H9 (cell line): Measurements from ENCODE around the gene ANGEL1. TPM values are rescaled to one million over a fixed set of nuclear protein-coding genes. Genes with fewer than 3 reads are reported as not detected.

ENCODE experiments used
- DNase-seq: peaks from one replicate; pipeline ENCODE4 v3.0.0-alpha.2; 2017
- H2AFZ ChIP-seq: one replicate; pipeline ENCODE4 v1.6.1; 2013; ENCODE audit warnings: mild to moderate bottlenecking, low read length, control low read depth, moderate library complexity
- H2AK5ac ChIP-seq: 2 replicates; pipeline ENCODE4 v1.6.1; 2013; ENCODE audit warnings: low read length, control low read depth, mixed read lengths; ENCODE audit not compliant: insufficient read length
- H2BK120ac ChIP-seq: one replicate; pipeline ENCODE4 v1.6.1; 2013; ENCODE audit warnings: low read depth, mild to moderate bottlenecking, low read length, control low read depth, inconsistent platforms; ENCODE audit not compliant: poor library complexity, severe bottlenecking
- H2BK12ac ChIP-seq: 2 replicates; pipeline ENCODE4 v1.6.1; 2013; ENCODE audit warnings: low read length, control low read depth, mixed read lengths, low read depth; ENCODE audit not compliant: insufficient read length
- H2BK15ac ChIP-seq: 2 replicates; pipeline ENCODE4 v1.6.1; 2013; ENCODE audit warnings: low read depth, low read length, control low read depth
- H2BK20ac ChIP-seq: one replicate; pipeline ENCODE4 v1.6.1; 2013; ENCODE audit warnings: low read depth, mild to moderate bottlenecking, low read length, control low read depth, inconsistent platforms; ENCODE audit not compliant: poor library complexity, severe bottlenecking
- H2BK5ac ChIP-seq: 2 replicates; pipeline ENCODE4 v1.6.1; 2013; ENCODE audit warnings: low read length, control low read depth, mixed read lengths; ENCODE audit not compliant: insufficient read length
- H3K14ac ChIP-seq: 2 replicates; pipeline ENCODE4 v1.6.1; 2013; ENCODE audit warnings: low read length, control low read depth; ENCODE audit not compliant: insufficient read depth
- H3K18ac ChIP-seq: 2 replicates; pipeline ENCODE4 v1.6.1; 2013; ENCODE audit warnings: low read depth, mild to moderate bottlenecking, mixed read lengths, low read length, control low read depth; ENCODE audit not compliant: insufficient read length
- H3K23ac ChIP-seq: 2 replicates; pipeline ENCODE4 v1.6.1; 2013; ENCODE audit warnings: low read length, control low read depth, mixed read lengths, low read depth; ENCODE audit not compliant: insufficient read length
- H3K23me2 ChIP-seq: 2 replicates; pipeline ENCODE4 v1.6.1; 2013; ENCODE audit warnings: low read depth, mild to moderate bottlenecking, mixed read lengths, low read length, control low read depth; ENCODE audit not compliant: insufficient read length, poor library complexity, severe bottlenecking
- H3K27ac ChIP-seq: 2 replicates; pipeline ENCODE4 v1.5.1; 2013; ENCODE audit warnings: low read length, control low read depth, mixed read lengths, low read depth; ENCODE audit not compliant: insufficient read length
- H3K27me3 ChIP-seq: 2 replicates; pipeline ENCODE4 v1.6.1; 2013; ENCODE audit warnings: low read length, control low read depth, inconsistent platforms; ENCODE audit not compliant: insufficient read depth
- H3K4ac ChIP-seq: 2 replicates; pipeline ENCODE4 v1.6.1; 2013; ENCODE audit warnings: low read depth, mild to moderate bottlenecking, control low read depth, inconsistent platforms, low read length, moderate library complexity
- H3K4me1 ChIP-seq: 2 replicates; pipeline ENCODE4 v1.6.1; 2013; ENCODE audit warnings: low read length, control low read depth, inconsistent platforms; ENCODE audit not compliant: insufficient read depth
- H3K4me2 ChIP-seq: 2 replicates; pipeline ENCODE4 v1.6.1; 2013; ENCODE audit warnings: low read length, control low read depth, mixed read lengths; ENCODE audit not compliant: insufficient read length, insufficient read depth
- H3K56ac ChIP-seq: 2 replicates; pipeline ENCODE4 v1.6.1; 2013; ENCODE audit warnings: low read depth, mild to moderate bottlenecking, mixed read lengths, low read length, control low read depth; ENCODE audit not compliant: insufficient read length
- H3K79me1 ChIP-seq: 2 replicates; pipeline ENCODE4 v1.6.1; 2013; ENCODE audit warnings: low read depth, mild to moderate bottlenecking, moderate library complexity, low read length, control low read depth, inconsistent platforms; ENCODE audit not compliant: insufficient read depth, poor library complexity, severe bottlenecking
- H3K79me2 ChIP-seq: 2 replicates; pipeline ENCODE4 v1.6.1; 2013; ENCODE audit warnings: low read length, control low read depth, inconsistent platforms; ENCODE audit not compliant: insufficient read depth
- H3K9ac ChIP-seq: 2 replicates; pipeline ENCODE4 v1.6.1; 2013; ENCODE audit warnings: low read length, control low read depth, mixed read lengths; ENCODE audit not compliant: insufficient read length; ENCODE audit errors: extremely low read depth
- H3K9me3 ChIP-seq: one replicate; pipeline ENCODE4 v1.6.1; 2013; ENCODE audit warnings: low read depth, low read length, inconsistent platforms; ENCODE audit not compliant: control insufficient read depth
- H3T11ph ChIP-seq: one replicate; pipeline ENCODE4 v1.6.1; 2013; ENCODE audit warnings: mild to moderate bottlenecking, low read length, control low read depth, inconsistent platforms
- H4K20me1 ChIP-seq: one replicate; pipeline ENCODE4 v1.6.1; 2013; ENCODE audit not compliant: control insufficient read depth, insufficient read length, insufficient read depth
- H4K5ac ChIP-seq: 2 replicates; pipeline ENCODE4 v1.6.1; 2013; ENCODE audit warnings: low read depth, mild to moderate bottlenecking, mixed read lengths, low read length, control low read depth; ENCODE audit not compliant: insufficient read length
- H4K8ac ChIP-seq: replicated peaks from 2 replicates; pipeline ENCODE4 v1.6.1; 2013; ENCODE audit warnings: low read length, control low read depth, mixed read lengths, low read depth; ENCODE audit not compliant: insufficient read length
- H4K91ac ChIP-seq: 2 replicates; pipeline ENCODE4 v1.6.1; 2013; ENCODE audit warnings: low read depth, mild to moderate bottlenecking, moderate library complexity, mixed read lengths, low read length, control low read depth; ENCODE audit not compliant: insufficient read length
- H3K27ac Mint-ChIP-seq, 3 experiments: 2 replicates in 2 of 3; 3 replicates in 1 of 3; pipeline ENCODE4 v1.8.0; 2020 to 2021; ENCODE audit warnings: mixed read lengths in 3 of 3, mild to moderate bottlenecking in 1 of 3, moderate library complexity in 1 of 3
- H3K27me3 Mint-ChIP-seq: 2 replicates; pipeline ENCODE4 v1.8.0; 2021; ENCODE audit warnings: low read depth, mild to moderate bottlenecking, moderate library complexity, mixed read lengths
- H3K36me3 Mint-ChIP-seq, 3 experiments: 2 replicates in 2 of 3; 3 replicates in 1 of 3; pipeline ENCODE4 v1.8.0; 2020 to 2021; ENCODE audit warnings: low read depth in 3 of 3, mixed read lengths in 3 of 3; ENCODE audit not compliant: insufficient read depth in 1 of 3
- H3K4me1 Mint-ChIP-seq, 2 experiments: 2 replicates each; pipeline ENCODE4 v1.8.0; 2020; ENCODE audit warnings: mixed read lengths in 2 of 2
- H3K4me3 Mint-ChIP-seq, 2 experiments: 2 replicates in 1 of 2; 3 replicates in 1 of 2; pipeline ENCODE4 v1.8.0; 2020 to 2021; ENCODE audit warnings: mild to moderate bottlenecking in 2 of 2, mixed read lengths in 2 of 2, moderate library complexity in 1 of 2
- H3K9me3 Mint-ChIP-seq, 2 experiments: 2 replicates in 1 of 2; 3 replicates in 1 of 2; pipeline ENCODE4 v1.8.0; 2020; ENCODE audit warnings: mild to moderate bottlenecking in 2 of 2, mixed read lengths in 2 of 2, moderate library complexity in 1 of 2
- CTCF ChIP-seq: fragments of 200-600 bp; sonication (generic); conservative IDR thresholded peaks from 3 replicates; pipeline ENCODE4 v1.8.0; 2021; ENCODE audit warnings: antibody characterized with exemption, mild to moderate bottlenecking
- WGBS: extraction: QIAGEN DNeasy Blood & Tissue Kit; methylation state at CpG from one replicate; pipeline ENCODE4 v1.1.7; 2013; ENCODE audit warnings: missing lambda C conversion rate, low lambda C conversion rate, mixed read lengths; ENCODE audit not compliant: insufficient read length; ENCODE audit errors: extremely low coverage; 5-methylcytosine and 5-hydroxymethylcytosine counted together
- total RNA-seq: library from RNA; stranded (reverse); gene quantifications from 2 replicates; pipeline ENCODE4 v1.2.1, GENCODE V29; 2021

The ANGEL1 gene
- total RNA-seq, 1 experiment from 2014 or later: 21.5 TPM

GRCh38 chr14:76826122-76826521 lies 13.4 kb upstream of the ANGEL1 start, which contains the start of gene LRRC74A:
TSS of gene LRRC74A (plus strand) at chr14:76826408. CDS start at chr14:76826698, 290 bp downstream.
- Histone ChIP-seq H3K4ac (no peak within 1 kb of the TSS), H3K23me2 (no peaks in the 10 kb centered on the region)
- H3K27ac Mint-ChIP-seq: no peak within 1 kb of the TSS

More at GRCh38 chr14:76826122-76826521, 13.4 kb upstream of the ANGEL1 start, which contains the start of gene LRRC74A:
- H3K14ac ChIP-seq: no peak within 1 kb of the TSS
- no peak within 1 kb of the TSS for H4K5ac ChIP-seq
- H4K8ac ChIP-seq: no peak within 1 kb of the TSS
- H3K4me3 Mint-ChIP-seq: no peak within 1 kb of the TSS
- H3K9ac ChIP-seq: no peak within 1 kb of the TSS
- H3K27me3 ChIP-seq: no peaks in the 10 kb centered on the region
- no peak within 1 kb of the TSS for H2BK15ac ChIP-seq
- H3K27ac ChIP-seq: no peak within 1 kb of the TSS
- no peak within 1 kb of the TSS for H2BK12ac ChIP-seq
- no peak within 1 kb of the TSS for H2BK20ac ChIP-seq
- peaks cover 21 to 27% of the 10 kb centered on the region in 2 experiments for H3K4me1 Mint-ChIP-seq
- H3K36me3 Mint-ChIP-seq: 0 out of 7 replicates have a peak, but pooled peaks cover 0 to 2% (median 0%) of the 10 kb centered on the region in 3 experiments
- H3K27me3 Mint-ChIP-seq: peaks cover 10% of the 10 kb centered on the region
- H4K91ac ChIP-seq: no peak within 1 kb of the TSS
- H4K20me1 ChIP-seq: no peaks in the 10 kb centered on the region
- H3K79me2 ChIP-seq: no peaks in the 10 kb centered on the region
- H2AFZ ChIP-seq: no peak within 1 kb of the TSS
- no peak within 1 kb of the TSS for H3K56ac ChIP-seq
- no peak within 1 kb of the TSS for H3K23ac ChIP-seq
- no peak within 1 kb of the TSS for H2BK120ac ChIP-seq
- TF ChIP-seq CTCF: no peak
- DNase-seq: no peak
- no peak within 1 kb of the TSS for H2BK5ac ChIP-seq
- WGBS: no CpG with 5 or more reads among the region's 2 CpGs
- no peaks in the 10 kb centered on the region; the same call in 1 of the 2 replicates for H3K4me1 ChIP-seq
- H3K9me3 ChIP-seq: no peaks in the 10 kb centered on the region
- H3K18ac ChIP-seq: no peak within 1 kb of the TSS
- no peak within 1 kb of the TSS for H3K4me2 ChIP-seq
- peaks cover 3 to 6% of the 10 kb centered on the region in 2 experiments; a peak in 4 of 5 replicates for H3K9me3 Mint-ChIP-seq
- H3T11ph ChIP-seq: no peak within 1 kb of the TSS
- no peak within 1 kb of the TSS for H2AK5ac ChIP-seq
- H3K79me1 ChIP-seq: no peaks in the 10 kb centered on the region
